HG03025 (cell line): ENCODE data around the gene CCDC136.

Experiments
- ATAC-seq: cut with Tn5 transposase; IDR thresholded peaks from one replicate; pipeline ENCODE4 v1.9.1; 2021; ENCODE audit warnings: mild to moderate bottlenecking, moderate library complexity; ENCODE audit not compliant: unreplicated experiment, low FRiP score

The CCDC136 gene

DNA sequence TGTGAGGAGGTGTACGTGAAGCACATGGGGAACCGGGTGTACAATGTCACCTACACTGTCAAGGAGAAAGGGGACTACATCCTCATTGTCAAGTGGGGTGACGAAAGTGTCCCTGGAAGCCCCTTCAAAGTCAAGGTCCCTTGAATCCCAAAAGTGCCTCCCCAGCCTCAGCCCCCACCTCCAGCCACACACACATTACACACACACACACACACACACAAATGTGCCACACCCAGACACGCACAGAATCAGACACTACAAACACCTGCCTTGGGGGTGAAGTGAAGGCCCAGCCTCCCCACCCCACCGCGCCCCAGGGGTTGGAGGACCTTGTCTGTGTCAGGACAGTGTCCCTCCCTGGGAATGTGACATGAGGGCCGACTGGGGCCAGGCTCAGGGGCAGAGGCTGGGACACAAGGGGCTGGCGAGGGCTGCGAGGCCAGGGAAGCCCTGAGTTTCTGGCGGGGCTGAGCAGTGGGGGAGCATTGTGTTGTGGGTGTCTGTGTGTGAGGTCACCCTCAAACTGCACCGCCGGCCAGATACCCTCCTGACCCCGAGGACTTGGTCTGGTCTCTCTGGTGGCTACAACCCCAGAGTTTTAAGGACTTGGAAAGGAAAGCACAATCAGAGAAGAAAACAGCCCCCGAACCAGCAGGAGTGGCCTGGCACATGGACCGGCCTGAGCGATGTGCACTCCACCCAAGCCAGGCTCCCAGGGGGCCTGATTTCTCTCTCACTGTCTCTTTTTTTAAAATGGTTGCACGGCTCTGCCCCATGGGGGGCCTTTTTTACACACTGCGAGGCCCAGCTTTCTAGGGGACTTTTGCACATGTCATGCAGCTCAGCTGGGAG is 66.8 kb downstream of the CCDC136 start:
- ATAC-seq: no peak

GRCh38 chr7:128859232-128860157 is 67.7 kb downstream of the CCDC136 start:
- ATAC-seq: no peak

DNA sequence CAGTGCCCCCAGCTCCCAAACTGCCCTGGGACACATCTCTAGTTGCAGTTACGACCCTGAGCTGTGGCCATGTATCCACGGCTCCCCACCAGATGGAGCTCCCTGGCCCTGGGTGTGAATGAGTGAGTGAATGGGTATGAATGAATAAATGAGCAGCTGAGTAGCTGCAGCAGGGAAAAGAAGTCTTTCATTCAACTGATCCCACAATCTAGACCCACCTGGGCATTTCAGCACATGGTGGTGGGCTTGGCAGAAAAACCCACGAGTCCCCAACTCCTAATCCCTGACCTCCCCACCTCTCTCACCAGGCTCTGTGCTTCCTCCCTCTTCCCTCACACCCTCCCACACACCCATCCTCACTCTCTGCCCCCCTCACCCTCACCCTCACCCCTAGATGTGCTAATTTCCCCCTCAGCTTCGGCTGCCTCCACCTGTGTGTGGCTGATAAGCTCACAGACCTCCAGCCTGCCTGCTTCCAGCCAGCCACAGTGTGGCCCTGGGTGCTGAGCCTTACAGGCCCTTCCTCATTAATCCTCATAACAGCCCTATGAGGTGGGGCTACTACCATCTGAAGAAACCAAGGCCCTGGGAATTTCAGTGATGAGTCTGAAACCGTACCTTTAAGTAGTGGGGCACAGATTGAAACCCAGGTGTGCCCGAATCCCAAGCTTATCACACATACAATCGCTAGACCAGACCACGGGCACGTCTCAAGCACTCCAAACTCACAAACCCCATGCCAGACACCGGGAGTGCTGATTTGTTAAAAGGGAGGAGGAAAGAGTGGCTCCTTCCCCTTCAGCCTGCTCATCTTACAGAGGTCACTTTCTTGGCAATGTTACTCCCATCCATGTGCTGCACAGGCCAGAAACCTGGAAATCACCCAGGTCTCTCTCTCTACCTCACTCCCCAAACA is 68.6 kb downstream of the CCDC136 start:
- no peak for ATAC-seq

- ATAC-seq: no peak
Measured at GRCh38 chr7:128861957-128862570, 70.3 kb downstream of the CCDC136 start.

DNA sequence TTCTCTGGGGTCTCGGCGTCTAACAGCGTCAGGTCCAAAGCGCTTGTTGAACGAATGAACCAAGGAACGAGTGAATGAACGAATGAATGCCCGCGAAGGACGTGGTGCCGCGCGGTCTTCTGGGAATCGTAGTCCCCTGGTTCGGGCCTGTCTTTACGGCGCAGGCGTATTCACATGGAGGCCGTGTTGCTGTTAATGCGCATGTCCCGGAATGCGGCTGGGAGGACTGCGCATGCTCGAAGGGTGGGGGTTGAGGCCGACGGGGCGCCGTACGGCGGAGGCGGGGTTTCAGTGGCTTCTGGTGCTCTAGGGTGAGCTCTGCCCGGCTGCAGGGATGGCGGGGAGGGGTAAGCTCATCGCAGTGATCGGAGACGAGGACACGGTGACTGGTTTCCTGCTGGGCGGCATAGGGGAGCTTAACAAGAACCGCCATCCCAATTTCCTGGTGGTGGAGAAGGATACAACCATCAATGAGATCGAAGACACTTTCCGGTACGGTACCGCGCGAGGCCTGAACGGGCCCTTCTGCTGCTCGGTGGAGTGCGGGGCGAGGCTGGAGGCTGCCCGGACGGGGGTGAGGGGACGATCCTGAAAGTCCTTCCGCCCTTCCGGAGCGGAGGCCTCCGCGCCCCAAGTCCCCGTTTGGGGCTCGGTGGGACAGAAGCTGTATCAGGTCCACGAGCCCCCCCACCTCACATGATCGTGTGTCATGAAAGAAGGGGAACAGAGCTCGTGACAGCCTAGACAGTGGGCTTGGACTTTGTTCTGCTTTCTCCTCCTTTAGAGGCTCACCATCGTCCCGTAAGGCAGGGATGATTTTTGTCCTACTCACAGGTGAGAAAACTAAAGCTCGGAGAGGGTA is 71.0 kb downstream of the CCDC136 start, which contains the start of gene ATP6V1F:
ATP6V1F (plus strand) TSS at position 286 of the 862 bp plus-strand sequence; CDS start at position 335, 49 bp downstream.
- peak; percentile 79 for ATAC-seq

- ATAC-seq: no peak
Measured at GRCh38 chr7:128863433-128863989, 71.7 kb downstream of the CCDC136 start.

DNA sequence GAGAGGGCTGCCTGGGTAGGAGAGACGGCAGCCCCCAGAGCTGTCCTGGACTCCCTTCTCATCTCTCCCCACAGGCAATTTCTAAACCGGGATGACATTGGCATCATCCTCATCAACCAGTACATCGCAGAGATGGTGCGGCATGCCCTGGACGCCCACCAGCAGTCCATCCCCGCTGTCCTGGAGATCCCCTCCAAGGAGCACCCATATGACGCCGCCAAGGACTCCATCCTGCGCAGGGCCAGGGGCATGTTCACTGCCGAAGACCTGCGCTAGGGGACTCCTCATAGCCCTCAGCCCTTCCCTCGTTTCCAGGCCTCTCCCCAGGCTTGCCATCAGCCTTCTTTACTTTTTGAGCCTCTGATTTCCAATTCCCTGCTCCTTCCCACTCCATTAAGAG is 73.5 kb downstream of the CCDC136 start:
- ATAC-seq: no peak

- ATAC-seq: no peak
Measured at GRCh38 chr7:128865996-128866877, 74.5 kb downstream of the CCDC136 start.

GRCh38 chr7:128867241-128867640 is 75.5 kb downstream of the CCDC136 start:
- ATAC-seq: no peak

- ATAC-seq: no peak
Measured at GRCh38 chr7:128867842-128868623, 76.3 kb downstream of the CCDC136 start.

DNA sequence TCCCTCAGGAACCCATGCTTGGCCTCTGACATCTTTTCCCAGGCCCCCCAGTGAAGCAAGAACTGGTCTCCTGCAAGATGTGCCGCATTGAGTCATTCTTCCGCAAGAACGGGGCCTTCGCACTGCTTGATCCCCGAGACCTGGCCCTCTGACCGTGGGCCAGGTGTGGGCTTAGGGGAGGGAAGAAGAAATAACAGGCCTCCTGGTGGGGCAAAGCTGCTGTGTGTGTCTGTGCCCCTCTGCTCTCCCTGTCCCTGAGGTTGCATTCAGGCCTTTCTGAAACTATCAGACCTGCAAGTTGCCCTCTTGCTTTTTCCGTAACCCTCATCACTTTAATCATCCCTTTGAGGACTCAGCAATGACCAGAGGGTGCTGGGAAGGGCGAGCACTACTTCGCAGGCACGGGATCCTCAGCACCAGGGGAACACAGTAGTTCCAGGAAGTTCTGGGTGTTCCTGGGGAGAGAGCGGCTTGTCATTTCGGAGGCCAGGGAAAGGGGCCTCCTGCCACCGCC is 76.9 kb downstream of the CCDC136 start:
- no peak for ATAC-seq

- ATAC-seq: no peak
Measured at GRCh38 chr7:128869138-128869943, 77.6 kb downstream of the CCDC136 start.

DNA sequence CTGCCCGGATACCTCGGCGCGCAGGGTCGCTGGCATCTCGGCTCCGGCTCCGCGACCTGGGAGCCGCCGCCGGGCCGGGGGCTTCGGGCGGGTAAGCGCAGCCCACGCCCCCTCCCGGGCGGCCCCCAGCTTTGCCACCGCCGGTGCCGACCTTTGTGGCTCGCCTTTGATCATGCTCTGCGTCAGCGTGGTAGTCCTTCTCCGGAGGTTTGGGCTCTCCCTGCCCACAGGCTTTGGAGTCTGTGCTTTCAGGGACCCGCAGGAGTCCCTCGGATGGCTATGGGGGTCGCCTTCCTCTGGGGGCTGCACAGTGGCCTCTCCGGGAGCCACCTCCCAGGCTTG is 78.1 kb downstream of the CCDC136 start:
- no peak for ATAC-seq

DNA sequence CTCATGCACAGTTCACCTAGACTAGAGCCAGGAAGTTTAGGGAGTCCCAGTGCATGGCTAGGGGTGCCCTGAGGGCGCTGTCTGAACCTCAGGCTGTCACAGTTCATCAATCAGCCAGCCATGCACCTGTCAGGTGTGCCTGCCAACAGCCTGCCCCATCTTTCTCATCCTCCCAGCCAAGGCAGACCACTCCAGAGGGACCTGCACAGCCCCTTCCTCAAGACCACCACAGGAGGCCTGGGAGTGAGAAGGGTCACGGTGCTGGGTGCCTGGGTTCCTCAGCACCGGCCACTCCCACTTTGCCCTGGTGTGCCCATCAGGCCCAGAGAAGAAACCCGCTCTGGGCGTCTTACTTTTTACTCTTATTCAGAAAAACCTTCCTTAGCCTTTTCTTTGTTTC is 79.3 kb downstream of the CCDC136 start:
- ATAC-seq: no peak
